HG03571 (cell line): Measurements from ENCODE around the gene BICRA.

Experiments used
- ATAC-seq: cut with Tn5 transposase; IDR thresholded peaks from one replicate; pipeline ENCODE4 v1.9.1; 2021; ENCODE audit not compliant: unreplicated experiment

Gene BICRA

GRCh38 chr19:47600246-47601179 lies 8.4 kb upstream of the BICRA start:
- ATAC-seq = peak; percentile 88

GRCh38 chr19:47601180-47601904 lies 7.6 kb upstream of the BICRA start:
- no peak for ATAC-seq

GRCh38 chr19:47603706-47604565 lies 5.0 kb upstream of the BICRA start:
- no peak for ATAC-seq

- no peak for ATAC-seq
Measured at GRCh38 chr19:47607564-47608073, 1.3 kb upstream of the BICRA start.

- ATAC-seq = peak; percentile 73
Measured at GRCh38 chr19:47608074-47608918, 638 bp upstream of the BICRA start.

GRCh38 chr19:47609906-47610894 lies 1.3 kb downstream of the BICRA start:
- ATAC-seq = no peak

GRCh38 chr19:47610902-47611301 lies 2.0 kb downstream of the BICRA start:
- ATAC-seq = no peak

GRCh38 chr19:47613165-47614020 lies 4.5 kb downstream of the BICRA start:
- ATAC-seq = no peak

- ATAC-seq = no peak
Measured at GRCh38 chr19:47614021-47614295, 5.0 kb downstream of the BICRA start.

GRCh38 chr19:47614559-47614958 lies 5.6 kb downstream of the BICRA start:
- no peak for ATAC-seq

GRCh38 chr19:47615230-47615629 lies 6.3 kb downstream of the BICRA start:
- ATAC-seq = no peak

GRCh38 chr19:47615714-47616113 lies 6.8 kb downstream of the BICRA start:
- ATAC-seq = no peak

- ATAC-seq = no peak
Measured at GRCh38 chr19:47618771-47619170, 9.8 kb downstream of the BICRA start.

- ATAC-seq = no peak
Measured at GRCh38 chr19:47619763-47620162, 10.8 kb downstream of the BICRA start.

- no peak for ATAC-seq
Measured at GRCh38 chr19:47623151-47623920, 14.4 kb downstream of the BICRA start.

GRCh38 chr19:47623921-47624391 lies 15.0 kb downstream of the BICRA start:
- no peak for ATAC-seq

GRCh38 chr19:47625650-47626049 lies 16.7 kb downstream of the BICRA start:
- no peak for ATAC-seq
